Fibroblast of peridontal ligament (primary cell): ENCODE results near the gene ACTL10.
A peak's percentile ranks its signal among the peaks of the same experiment; 100 is the strongest.

ENCODE experiments used
- DNase-seq: peaks from one replicate; pipeline ENCODE4 v3.0.0-alpha.2; 2010; ENCODE audit errors: extremely low read depth

The ACTL10 gene

DNA sequence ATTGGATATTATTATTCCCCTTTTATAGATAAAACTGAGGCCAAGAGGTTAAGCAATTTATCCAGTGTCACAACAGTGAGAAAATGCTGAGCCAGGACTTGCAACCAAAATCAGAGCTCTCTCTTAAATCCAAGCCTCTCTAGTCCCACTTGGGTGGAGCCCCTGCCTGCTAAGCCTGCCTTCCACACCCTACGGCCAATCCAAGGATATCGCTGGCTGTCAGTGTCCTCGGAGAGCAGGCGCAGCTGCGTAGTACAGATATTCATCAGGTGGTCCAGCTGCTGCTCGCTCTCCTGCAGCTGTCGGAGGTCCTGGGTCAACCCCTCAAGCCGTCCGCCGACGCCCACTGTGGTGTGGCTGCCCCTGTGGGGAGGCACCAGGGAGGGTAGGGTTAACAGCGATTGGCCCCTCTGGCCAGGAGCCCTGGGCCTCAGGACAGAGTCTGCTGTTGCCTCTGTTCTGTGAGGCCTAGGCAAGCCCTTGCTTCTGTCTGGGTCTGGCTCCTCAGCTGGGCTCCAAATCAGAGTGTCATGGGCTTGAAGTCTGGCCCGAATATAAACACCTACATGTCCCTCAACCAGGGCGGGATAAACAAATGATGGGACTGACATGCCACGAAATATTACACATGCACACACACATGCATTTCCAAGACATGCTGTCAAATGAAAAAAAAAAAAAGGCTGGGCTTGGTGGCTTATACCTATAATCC, 11.4 kb downstream of the ACTL10 start:
- no peak for DNase-seq

DNA sequence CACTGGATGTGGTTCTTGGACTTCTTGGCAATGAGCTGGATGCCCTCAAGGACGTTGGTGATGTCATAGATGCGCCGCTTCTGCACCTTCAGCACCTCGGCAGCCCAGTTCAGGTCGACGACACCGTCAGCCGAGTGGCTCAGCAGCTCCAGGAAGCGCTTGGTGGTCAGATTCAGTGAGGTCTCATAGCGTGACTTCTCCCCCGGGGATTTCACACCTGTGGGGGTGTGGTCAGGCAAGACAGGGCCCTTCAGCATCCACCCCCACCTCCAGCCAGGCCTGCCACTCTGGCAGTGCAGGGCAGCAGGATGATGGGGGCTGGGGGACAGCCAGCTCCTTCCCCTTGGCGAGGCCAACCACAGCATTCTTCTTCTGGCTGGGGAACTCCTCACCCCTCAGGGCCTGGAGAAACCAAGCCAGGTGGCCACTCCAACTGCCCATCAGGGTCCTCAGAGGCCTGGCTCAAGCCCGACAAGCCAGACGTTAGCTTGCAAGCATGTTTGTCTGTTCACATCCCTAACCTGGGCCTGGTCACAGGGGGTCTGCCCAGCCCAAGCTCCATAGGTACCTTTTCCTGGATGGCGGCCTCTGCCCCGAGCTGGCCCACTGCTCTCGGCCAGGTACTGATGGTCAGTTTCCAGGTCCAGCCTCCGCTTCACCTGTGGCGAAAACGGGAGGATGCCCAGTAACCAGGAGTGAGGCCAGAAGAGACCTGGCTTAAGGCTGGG, 13.2 kb downstream of the ACTL10 start:
- no peak for DNase-seq

DNA sequence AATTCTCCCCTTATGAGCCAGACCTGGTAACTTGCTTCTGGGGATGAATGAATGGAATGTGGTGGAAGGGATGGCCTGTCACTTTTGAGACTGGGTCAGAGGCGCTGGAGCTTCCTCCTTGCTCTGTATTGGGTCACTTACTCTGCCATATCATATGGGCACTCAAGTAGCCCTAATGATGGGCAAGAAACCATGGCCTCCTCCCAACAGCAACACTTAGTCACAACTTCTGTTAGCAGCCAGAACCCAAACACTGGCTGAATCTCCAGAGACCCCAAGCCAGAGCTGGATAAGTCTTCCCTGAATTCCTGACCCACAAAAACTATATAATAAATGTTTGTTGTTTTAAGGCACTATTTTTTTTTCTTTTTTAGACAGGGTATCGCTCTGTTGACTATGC, 13.9 kb downstream of the ACTL10 start:
- peak; percentile 83 for DNase-seq

DNA sequence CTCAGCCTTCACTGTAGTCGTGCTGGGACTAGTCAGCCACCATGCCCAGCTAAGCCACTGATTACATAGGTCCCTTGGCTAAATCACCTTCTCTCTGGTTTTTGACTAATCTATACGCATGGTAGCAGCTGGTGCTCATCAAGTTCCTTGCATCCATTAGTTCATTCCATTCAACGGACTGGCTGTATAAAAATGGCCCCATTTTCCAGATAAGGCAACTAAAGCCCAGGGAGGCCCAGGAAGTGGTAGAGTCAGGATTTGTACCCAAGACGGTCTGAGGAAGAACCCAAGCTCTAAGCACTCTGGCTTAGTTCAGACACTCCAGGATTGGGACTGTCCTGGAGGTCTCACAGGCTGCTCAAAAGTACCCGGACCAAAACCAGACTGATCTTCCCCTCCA, 14.5 kb downstream of the ACTL10 start:
- no peak for DNase-seq

DNA sequence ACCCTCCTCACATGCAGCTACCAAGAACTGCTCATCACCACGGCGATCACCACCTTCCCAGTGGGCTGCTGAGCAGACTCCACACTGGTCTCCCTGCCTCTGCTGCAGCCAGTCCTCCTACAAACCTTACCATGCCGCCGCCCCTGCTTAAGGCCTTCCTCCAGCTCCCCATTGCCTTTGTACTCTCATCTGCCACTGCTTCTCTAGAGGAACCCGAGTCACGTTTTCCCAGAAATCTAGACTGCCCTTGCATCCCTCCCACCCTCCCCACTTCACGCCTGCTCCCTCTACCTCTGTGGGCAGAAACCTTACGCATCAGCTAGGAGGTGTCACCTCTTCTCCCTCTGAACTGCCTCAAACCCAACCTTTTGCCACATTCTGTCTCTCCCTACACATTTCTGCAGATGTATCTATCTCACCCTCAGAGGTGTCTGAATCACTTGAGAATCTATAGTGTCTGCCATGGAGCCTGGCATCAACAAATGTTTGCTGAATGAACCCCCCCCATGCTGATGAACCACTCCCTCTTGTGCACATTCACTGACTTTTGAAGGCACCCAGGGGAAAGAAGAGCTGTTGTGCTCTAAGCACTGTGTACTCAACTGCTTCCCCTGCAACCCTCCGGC, 15.1 kb downstream of the ACTL10 start:
- no peak for DNase-seq

DNA sequence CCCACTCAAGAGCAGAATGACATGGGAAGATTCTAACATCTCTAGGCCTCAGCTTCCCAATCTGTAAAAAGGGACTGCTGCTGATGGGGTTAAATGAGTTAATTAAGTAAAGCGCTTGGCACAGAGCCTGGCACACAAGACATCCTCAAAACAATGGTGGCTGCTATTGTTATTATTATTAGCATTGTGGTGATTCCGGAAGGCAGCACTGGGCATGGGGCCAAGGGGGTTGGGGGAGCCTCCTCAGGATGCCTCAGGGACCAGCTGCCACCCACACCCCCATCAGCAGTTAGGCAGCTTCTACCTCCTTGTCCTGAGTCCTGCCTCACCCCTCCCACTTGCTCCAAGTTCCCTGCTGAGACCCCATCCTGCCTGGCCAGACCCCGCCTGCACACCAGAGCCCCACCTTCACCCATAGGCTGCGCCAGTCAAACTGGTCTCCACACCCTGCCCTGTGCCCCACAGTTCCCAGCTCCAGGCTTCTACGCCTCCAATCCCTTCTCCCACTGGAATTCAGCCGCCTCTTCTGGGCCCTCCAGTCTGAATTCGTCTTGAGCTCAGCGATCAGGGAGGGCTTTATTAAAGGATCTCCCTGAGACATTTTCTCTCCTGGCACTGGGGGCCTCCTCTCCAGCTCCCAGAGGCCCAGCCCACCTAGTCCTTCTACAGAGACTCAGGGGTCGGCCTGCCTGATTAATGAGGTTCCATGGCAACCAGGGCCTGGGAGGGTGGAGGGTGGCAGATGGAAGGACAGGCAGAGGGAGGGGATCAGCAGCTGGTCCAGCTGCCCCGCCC, 18.0 kb downstream of the ACTL10 start:
- DNase-seq, result no peak

DNA sequence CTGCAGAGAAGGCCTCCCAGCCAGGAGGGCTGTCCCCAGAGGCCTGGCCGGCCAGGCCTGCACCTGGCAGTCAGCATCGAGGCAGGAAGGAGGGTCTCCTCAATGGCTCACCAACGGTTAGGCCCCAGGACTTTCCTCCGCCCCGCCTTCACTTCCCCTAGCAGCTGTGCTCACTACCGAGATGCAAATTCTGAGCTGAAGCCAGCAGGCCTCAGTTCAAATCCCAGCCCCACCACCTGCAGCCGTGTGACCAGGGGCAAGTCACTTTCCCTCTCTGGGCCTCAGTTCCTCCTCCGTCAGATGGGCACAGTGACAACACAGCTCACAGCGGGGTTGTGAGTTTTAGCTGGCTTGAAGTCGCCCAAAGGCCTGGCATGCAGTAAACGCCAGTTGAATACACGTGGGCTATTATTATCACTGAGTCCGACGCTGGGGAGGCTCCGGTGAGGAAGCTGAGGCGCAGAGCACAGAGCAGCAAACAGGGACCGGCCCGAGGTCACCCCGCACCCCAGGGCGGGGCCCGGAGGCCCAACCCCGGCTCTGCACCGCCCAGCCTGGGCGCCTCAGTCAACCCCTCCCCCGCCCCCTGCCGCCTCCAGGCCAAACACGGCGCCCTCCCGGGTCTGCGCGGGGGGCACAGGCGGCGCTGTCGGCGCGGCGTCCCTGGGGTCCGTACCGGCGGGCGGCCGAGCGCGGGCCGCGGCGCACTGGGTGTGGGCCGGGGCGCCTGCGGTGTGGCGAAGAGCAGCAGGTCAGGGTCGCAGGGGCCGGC, 18.8 kb downstream of the ACTL10 start:
- DNase-seq, result no peak

DNA sequence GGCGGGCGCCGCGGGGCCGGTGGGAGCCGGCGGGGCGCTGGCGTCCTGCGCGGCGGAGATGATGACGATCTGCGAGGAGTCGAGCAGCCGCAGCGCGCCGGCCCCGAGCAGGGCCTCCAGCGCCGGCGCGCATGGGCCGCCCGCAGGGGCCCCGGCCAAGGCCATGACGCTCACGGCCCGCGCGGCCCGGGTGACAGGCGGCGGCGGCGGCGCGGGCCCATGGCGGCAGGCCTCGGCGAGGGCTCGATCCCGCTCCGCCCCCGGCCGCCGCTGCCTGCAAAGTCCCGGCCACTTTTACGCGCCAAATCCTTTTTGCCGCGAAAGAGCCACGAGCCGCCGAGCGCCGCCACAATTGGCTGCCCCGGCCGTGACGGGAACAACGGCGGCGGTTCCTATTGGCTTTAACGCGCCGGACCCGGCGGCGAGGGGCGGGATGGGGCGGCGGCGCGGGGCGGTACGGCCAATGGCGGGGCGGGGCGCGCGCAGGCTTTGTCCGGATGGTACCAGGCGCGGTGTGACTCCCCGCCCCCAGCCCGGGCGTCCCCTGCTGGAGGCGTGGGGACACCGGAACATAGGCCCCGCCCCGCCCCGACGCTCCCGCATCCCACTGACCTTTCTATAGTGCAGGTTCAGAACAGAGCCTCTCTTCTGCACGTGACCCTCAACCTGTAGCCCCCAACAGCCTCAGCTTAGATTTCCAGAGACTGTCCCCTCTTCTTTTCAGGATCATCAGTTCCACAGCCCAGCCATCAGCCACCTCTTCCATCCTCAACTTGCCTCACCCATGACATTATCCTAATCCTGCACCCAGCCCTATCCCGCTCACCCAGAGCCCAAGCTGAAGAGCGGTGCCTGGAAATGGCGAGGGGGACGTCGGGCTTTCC, 19.6 kb downstream of the ACTL10 start, which contains the start of gene E2F1:
Gene E2F1 (minus strand): TSS at position 286 of the 884 bp plus-strand sequence. CDS start 121 bp downstream, at position 165.
- peak; percentile 74 for DNase-seq

DNA sequence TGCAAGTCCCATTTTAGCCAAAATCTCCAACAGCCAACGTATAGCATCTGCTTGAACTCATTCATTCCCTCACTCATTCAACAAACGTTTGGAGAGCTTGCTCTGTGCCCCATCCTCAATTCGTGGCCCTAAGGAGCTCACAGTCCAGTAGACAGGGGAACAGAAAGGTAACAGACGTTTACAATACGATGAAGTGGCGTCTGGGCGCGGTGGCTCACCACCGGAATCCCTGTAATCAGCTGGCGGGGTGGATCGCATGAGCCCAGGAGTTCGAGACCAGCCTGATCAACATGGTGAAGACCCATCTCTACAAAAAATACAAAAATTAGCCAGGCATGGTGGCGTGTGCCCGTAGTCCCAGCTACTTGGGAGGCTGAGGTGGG, 20.2 kb downstream of the ACTL10 start:
- no peak for DNase-seq

DNA sequence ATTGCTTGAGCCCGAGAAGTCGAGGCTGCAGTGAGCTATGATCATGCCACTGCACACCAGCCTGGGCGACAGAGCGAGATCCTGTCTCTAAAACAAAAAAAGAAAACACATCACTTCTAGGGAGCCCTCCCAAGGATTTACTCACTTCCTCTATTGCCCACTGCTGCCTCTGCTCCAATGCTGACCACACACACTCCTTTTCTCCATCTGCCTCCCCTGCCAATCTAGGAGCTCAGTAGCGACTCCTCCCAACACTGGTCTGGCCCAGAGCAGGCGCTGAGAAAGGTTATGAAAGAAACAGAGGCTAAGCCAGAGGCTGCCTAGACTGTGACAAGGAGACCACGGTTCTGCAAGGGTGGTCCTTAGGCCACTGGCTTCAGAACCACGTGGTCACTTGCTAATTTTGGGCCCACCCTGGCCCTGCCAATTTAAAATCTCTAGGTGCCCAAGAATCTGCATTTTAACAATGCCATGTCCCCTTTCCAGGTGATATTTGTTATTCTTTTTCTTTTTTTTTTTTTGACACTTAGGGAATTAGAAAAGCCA, 20.7 kb downstream of the ACTL10 start:
- DNase-seq, result no peak

DNA sequence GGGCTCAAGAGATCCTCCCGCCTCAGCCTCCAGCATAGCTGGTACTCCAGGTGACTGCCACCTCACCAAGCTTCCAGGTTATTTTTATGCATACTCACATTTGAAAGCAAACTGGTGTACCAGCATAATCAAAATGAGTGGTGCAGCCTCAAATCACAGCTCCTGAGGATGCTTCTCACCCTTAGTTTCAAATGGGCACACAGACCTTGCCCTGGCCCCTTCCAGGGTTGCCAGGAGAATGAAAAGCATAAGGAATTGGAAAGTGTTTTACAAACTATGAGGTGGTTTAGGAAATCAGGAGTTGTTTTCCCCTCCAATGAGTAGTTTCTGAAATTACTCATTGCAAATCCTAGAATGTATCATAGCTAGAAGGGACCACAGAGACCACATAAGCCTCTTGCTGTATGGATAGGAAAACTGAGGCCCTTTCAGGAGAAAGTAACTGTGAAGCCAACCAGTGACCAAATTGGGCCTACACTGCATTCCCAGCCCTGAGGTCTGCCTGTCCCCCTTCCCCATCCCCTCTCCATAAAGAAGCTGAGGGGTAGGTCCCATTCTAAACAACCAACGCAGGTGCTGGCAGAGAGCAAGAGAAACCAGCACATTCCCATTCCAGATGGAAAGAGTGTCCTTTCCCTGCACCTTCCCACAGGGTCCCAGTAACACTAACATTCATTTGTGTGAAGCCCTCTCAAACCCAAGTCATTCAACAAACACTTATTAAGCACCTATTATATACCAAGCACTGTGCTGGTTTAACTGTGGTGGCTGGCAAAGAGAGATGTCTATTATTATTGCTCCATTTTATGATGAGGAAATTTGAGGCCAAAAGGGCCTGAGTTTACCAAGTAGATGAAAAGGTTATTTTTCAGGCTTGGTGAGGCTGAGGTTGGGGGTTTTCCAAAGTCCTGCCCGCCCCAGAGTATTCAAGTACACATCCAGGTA, 21.5 kb downstream of the ACTL10 start:
- no peak for DNase-seq

DNA sequence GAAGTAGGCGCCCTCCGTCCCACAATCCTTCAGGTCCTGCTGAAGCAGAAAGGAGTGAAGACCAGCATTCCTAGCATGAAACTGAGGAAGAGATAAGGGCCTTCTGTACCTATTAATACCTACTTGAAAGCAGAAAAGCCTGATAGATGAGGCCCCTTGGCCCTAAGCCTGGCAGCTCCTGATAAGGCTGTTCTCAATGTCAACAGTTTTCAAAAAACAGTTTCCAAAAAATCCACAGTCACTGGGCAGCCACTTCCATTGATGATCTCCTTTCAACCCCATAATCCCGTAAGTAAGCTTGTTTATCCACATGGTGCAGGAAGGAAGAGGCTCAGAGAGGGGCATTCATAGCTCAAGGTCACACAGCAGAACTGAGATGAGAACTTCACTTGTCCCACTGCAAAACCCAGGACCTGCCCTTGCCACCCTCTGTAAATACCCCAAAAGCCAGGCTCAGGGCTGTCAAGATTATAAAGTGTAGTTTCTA, 22.2 kb downstream of the ACTL10 start:
- no peak for DNase-seq

DNA sequence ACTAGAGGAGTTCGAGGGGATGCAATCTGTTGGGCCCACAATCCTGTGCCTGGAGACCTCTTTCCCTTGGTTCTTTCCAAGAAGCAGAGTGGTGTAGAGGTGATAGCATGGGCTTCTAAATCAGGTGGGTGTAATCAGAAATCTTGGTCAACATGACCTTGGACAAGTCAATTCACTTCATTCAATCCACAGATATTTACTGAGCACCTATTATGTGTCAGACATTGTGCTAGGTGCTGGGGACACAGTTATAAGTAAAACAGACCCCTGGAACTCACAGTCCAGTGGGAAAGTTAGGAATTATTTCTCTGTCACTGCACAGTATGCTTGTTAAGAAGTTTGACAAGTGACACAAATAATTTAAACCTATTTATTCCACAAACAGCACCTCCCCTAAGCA, 22.8 kb downstream of the ACTL10 start:
- DNase-seq, result no peak

DNA sequence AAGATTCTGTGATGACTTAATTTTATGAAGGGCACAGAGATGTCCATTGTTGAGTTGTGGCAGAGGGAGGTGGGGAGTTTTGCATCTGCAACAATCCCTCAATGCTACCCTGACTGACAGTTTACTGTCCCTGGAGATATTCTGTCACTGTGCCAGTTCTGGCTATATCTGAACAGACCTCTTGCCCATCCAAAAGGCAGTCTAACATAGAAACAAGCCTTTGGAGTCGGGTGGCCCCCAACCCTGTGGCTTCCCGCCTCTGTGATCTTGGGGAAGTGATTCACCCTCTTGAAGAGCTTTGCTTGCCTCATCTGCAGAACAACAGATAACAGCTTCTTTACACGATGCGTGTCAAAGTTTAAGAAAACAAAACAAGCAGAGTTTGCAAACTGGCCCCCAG, 23.2 kb downstream of the ACTL10 start:
- DNase-seq, result peak; percentile 26

DNA sequence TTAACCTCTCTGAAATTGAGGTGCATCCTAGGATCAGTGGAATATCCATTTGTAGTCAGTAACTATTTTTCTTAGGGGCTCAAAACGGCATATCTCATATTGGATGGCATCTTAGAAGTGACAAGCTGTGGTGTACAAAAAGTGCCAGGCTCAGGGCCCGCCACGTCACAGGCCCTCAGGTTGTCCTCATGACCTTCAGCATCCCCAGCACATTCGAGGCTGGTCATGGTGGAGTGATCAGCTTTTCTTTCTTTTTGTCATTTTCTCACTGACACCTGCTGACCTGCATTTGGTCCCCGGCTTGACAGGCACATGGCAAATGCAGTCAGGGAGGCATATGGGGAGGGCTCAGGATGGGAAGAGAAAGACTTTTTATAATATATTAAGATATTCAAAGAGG, 26.5 kb downstream of the ACTL10 start:
- no peak for DNase-seq

DNA sequence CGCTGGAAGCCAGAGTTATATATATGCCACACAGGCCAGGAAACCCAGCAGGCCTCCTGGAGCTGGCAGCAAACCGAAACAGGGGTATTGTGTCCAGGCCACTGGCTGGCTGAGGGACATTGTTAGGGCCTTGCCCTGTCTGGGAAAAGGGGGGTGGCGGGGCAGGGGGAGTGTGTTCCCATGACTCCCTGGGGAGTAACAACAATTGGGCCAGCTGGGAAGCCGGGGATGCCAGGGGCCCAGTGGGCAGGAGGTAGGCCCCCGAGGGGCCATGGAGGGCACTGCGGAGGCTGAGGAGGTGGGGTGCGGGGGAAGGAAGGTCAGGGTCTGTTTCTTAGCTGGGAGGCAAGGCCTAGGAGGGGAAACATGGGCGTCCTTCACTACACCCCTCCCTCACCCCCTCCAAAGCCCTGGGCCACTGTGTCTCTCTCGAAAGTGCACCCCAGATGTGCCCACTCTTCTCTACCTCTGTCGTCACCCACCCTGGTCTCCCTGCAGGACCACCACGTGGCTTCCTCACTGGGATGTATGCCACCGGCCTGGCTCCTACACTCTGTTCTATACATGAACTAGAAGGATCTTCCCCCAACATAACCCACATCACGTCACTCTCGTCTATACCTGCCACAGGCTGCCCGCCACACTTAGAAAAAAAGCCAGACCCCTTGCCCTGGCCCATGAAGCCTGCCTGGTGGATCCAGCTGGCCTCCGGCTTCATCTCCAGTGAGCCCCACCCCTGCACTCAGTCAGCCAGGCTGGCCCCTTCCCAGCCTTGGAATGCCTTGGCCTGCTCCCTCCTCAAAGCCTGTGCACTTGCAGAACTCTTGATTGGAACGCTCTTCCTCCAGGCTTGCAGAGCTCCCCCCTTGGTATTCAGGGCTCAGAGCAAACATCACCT, 27.2 kb downstream of the ACTL10 start:
- peak; percentile 13 for DNase-seq

DNA sequence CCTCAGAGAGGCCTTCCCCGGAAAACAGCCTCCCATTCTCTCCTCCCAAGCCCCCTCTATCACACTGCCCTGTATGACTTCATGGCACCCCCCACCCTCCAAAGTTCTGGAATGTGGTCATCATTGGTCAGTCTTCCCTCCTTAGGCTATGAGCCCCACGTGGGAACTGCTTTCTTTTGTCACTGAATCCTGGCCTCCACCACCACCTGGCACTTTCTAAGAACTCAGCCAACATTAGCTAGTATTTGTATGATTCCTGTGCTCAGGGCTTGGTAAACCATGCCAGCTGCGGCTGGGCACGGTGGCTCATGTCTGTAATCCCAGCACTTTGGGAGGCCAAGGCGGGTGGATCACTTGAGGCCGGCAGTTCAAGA, 27.9 kb downstream of the ACTL10 start:
- DNase-seq, result no peak

DNA sequence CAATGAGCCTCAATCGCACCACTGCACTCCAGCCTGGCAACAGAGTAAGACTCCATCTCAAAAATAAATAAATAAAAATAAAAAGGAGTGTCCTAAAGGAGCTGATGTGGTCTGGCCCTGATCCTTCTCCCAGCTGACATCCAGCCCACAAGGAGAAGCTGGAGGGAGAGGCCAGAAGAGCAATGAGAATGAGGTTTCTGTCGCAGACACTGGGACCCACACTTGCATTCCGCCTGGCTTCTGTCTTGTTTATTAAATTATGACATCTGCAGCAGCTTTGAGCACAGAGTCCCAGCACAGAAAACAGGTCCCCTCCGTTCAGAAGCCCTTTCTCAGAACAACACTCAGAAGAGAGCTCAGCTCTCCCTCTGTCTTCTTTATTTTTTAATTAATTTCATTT, 29.7 kb downstream of the ACTL10 start:
- DNase-seq, result peak; percentile 12
